Transverse colon (tissue), 4 donors: Measurements from ENCODE around the gene ATG16L1. TPM values are rescaled to one million over a fixed set of nuclear protein-coding genes. Genes with fewer than 3 reads are reported as not detected.

Experiments used
- DNase-seq: peaks from one replicate; pipeline ENCODE4 v3.0.0-alpha.2; 2019
- H3K27ac ChIP-seq, 4 donors: fragments of 200-600 bp; sonication (generic); 2 replicates each; pipeline ENCODE4 v1.5.1; 2016 to 2018; ENCODE audit warnings: inconsistent platforms in 4 of 4
- H3K27me3 ChIP-seq: fragments of 200-600 bp; sonication (generic); 2 replicates; pipeline ENCODE4 v1.5.1; 2017; ENCODE audit warnings: inconsistent platforms
- H3K36me3 ChIP-seq, 4 donors: fragments of 200-600 bp; sonication (generic); 2 replicates each; pipeline ENCODE4 v1.5.1; 2017 to 2019; ENCODE audit warnings: inconsistent platforms in 4 of 4
- H3K4me1 ChIP-seq, 4 donors: fragments of 200-600 bp; sonication (generic); 2 replicates each; pipeline ENCODE4 v1.5.1; 2017 to 2020; ENCODE audit warnings: inconsistent platforms in 4 of 4
- H3K4me3 ChIP-seq, 4 donors: fragments of 200-600 bp; sonication (generic); 1 replicate in 1 of 4; 2 replicates in 3 of 4; pipeline versions ENCODE4 v1.5.1 to v1.6.1; 2017 to 2019; ENCODE audit warnings: inconsistent platforms in 4 of 4
- H3K9me3 ChIP-seq, 2 donors: fragments of 200-600 bp; sonication (generic); 2 replicates each; pipeline ENCODE4 v1.5.1; 2017 to 2019; ENCODE audit warnings: inconsistent platforms in 2 of 2
- EP300 ChIP-seq: sonication (generic); formaldehyde crosslinking; IDR thresholded peaks from one replicate; pipeline ENCODE4 v1.6.1; 2017; ENCODE audit warnings: antibody characterized with exemption, low read depth
- POLR2A ChIP-seq: fragments of 450-650 bp; IDR thresholded peaks from one replicate; pipeline ENCODE4 v1.6.1; 2016; ENCODE audit warnings: antibody characterized with exemption, mild to moderate bottlenecking, moderate library complexity
- POLR2AphosphoS5 ChIP-seq, 3 donors: sonication (generic); formaldehyde crosslinking; IDR thresholded peaks; one replicate each; pipeline ENCODE4 v1.6.1; 2016; ENCODE audit warnings: antibody characterized with exemption in 3 of 3
- WGBS, 2 donors: methylation state at CpG; one replicate each; pipeline ENCODE4 v1.1.5; 2018; ENCODE audit warnings: low coverage in 1 of 2; 5-methylcytosine and 5-hydroxymethylcytosine counted together
- in situ Hi-C, 4 donors: fragments of 200-750 bp; cut with MboI; loops; one replicate each; pipeline versions ENCODE4 v1.15.0 to v1.15.1; 2017; ENCODE audit warnings: low sequenced_read_pairs in 3 of 4, low pct_ligation_motif_present in 1 of 4, low pct_unique_long_range_greater_than_20kb in 1 of 4
- intact Hi-C: fragments of 100-400 bp; cut with DNase I; formaldehyde crosslinking; loops from one replicate; pipeline ENCODE4 v1.15.1; 2023; ENCODE audit warnings: low total_unique reads
- total RNA-seq, 4 donors: library from RNA; depleted of rRNA; stranded (reverse); fragments of >200 nt; gene quantifications; one replicate each; pipeline ENCODE4 v1.1.0, GENCODE V29; 2016
- TF ChIP-seq, protein P1 (sequence below), 5 experiments: fragments of 200-600 bp in 3 of 5; fragments of 450-650 bp in 2 of 5; sonication (generic) in 3 of 5; IDR thresholded peaks; 1 replicate in 2 of 5; 2 replicates in 3 of 5; pipeline ENCODE4 v1.5.1; 2016 to 2017; ENCODE audit warnings: antibody characterized with exemption in 5 of 5, inconsistent platforms in 3 of 5, mild to moderate bottlenecking in 2 of 5, moderate library complexity in 1 of 5

The ATG16L1 gene
- total RNA-seq, 4 donors from 2014 or later = 10.1 to 101 (median 50.3) TPM

DNA sequence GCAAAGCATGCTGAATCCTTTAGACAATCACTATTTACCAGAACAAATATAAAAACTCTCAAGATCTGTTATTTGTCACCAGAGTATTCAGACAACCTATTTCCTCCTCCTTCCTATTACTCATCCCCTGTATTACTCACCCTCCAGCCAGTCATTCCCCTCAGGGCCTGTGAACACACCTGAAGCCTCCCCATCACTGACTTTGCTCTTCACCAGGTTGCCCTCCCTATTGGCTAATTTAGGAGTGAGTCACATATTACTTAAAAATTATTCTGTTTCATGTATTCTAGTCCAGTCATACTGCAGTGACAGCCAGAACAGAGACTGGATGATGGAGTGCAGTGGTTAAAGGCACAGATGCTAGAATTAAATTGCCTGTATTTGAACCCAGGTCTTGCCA, 3.7 kb upstream of the ATG16L1 start:
- no peak for DNase-seq
- peak overlapping the region in 2 of 4 donors; percentile 25 to 33 for H3K27ac ChIP-seq

DNA sequence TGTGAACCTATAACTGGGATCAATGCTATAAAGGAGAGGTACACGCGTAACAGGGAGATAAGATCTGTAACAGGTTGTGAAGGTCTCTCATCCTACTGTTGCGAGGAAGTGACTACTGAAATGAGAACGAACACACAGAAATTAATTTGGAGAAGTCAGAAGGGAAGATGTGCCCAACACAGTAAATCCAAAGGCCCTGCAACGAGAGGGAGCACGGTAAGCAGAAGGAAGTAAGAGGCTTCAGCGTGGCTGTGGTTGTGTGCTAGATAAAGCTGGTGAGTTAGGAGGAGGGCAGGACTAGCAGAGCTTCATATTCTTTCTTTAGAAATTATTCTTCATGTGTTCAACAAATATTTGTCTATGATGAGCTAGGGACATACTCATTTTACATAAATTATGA, 2.5 kb upstream of the ATG16L1 start:
- no peaks in the 10 kb centered on the region for H3K9me3 ChIP-seq
- H3K27me3 ChIP-seq = no peaks in the 10 kb centered on the region
- H3K4me3 ChIP-seq = no peak overlapping the region
- in situ Hi-C loops (loop anchor here in 2 of 4 donors (25.0 kb wide), 1 partner anchor 637 kb away; no protein-coding TSS in a partner anchor), intact Hi-C loops (loop anchor here (10.0 kb wide), 1 partner anchor 634 kb away; no protein-coding TSS in a partner anchor)
- 55 to 71% methylated on average over 7 of the region's 7 CpGs for WGBS, 2 donors
- DNase-seq = no peak
- H3K27ac ChIP-seq = no peak overlapping the region
- peaks cover 4 to 34% (median 14%) of the 10 kb centered on the region in 4 donors for H3K4me1 ChIP-seq
- no peaks in the 10 kb centered on the region for H3K36me3 ChIP-seq
- TF ChIP-seq POLR2AphosphoS5 (IDR thresholded peaks at IDR 0.05) = no peak
- no peak for TF ChIP-seq POLR2A
- TF ChIP-seq, protein P1, sequence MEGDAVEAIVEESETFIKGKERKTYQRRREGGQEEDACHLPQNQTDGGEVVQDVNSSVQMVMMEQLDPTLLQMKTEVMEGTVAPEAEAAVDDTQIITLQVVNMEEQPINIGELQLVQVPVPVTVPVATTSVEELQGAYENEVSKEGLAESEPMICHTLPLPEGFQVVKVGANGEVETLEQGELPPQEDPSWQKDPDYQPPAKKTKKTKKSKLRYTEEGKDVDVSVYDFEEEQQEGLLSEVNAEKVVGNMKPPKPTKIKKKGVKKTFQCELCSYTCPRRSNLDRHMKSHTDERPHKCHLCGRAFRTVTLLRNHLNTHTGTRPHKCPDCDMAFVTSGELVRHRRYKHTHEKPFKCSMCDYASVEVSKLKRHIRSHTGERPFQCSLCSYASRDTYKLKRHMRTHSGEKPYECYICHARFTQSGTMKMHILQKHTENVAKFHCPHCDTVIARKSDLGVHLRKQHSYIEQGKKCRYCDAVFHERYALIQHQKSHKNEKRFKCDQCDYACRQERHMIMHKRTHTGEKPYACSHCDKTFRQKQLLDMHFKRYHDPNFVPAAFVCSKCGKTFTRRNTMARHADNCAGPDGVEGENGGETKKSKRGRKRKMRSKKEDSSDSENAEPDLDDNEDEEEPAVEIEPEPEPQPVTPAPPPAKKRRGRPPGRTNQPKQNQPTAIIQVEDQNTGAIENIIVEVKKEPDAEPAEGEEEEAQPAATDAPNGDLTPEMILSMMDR (IDR thresholded peaks at IDR 0.05) = no peak
- no peak for TF ChIP-seq EP300

More for the DNA sequence above, 3.7 kb upstream of the ATG16L1 start:
- in situ Hi-C loops (loop anchor here in 2 of 4 donors (25.0 kb wide), 1 partner anchor 635 kb away; no protein-coding TSS in a partner anchor), intact Hi-C loops (loop anchor here (10.0 kb wide), 1 partner anchor 633 kb away; no protein-coding TSS in a partner anchor)
- Histone ChIP-seq H3K9me3 (no peaks in the 10 kb centered on the region), H3K36me3 (no peaks in the 10 kb centered on the region), H3K27me3 (no peaks in the 10 kb centered on the region), H3K4me3 (no peak overlapping the region), H3K4me1 (peaks cover 0 to 21% (median 4%) of the 10 kb centered on the region in 4 donors)
- TF ChIP-seq, protein P1 (IDR thresholded peaks at IDR 0.05) = no peak
- no peak for TF ChIP-seq EP300
- no peak for TF ChIP-seq POLR2AphosphoS5 (IDR thresholded peaks at IDR 0.05)
- no peak for TF ChIP-seq POLR2A

DNA sequence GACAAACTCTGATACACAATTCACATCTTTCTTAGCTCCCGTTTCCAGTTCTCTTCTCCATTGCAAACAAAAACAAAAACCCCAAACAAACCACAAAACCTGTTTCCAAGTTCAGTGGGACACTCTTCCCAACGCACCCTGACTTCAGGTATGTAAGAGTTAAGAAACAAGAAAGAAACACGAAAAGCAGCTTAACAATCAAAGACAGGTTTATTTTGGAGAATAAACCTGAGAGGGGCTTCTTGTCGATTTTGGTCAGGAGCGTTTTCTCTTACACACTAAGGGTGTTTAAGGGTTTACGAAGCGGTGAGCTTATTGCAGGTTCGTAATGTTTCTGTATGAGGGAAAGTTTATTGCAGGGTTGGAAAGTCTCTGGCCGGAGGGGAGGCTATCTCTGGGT, 905 bp upstream of the ATG16L1 start:
- in situ Hi-C loops (loop anchor here in 3 of 4 donors (25.0 kb wide), 1 partner anchor 388 kb away; the partner anchor contains the start of gene SNORC (in 3 of the 3)), intact Hi-C loops (loop anchor here (10.0 kb wide), 1 partner anchor 396 kb away; no protein-coding TSS in a partner anchor)
- Histone ChIP-seq H3K36me3 (no peaks in the 10 kb centered on the region), H3K4me1 (peaks cover 4 to 41% (median 16%) of the 10 kb centered on the region in 4 donors), H3K4me3 (no peak overlapping the region), H3K27ac (peak overlapping the region in 2 of 4 donors; percentile 91), H3K9me3 (no peaks in the 10 kb centered on the region), H3K27me3 (no peaks in the 10 kb centered on the region)
- TF ChIP-seq POLR2AphosphoS5 (IDR thresholded peaks at IDR 0.05) = no peak
- TF ChIP-seq POLR2A = no peak
- TF ChIP-seq, protein P1 (IDR thresholded peaks at IDR 0.05) = no peak
- TF ChIP-seq EP300 = no peak
- 83 to 92% methylated on average over 9 of the region's 9 CpGs for WGBS, 2 donors
- DNase-seq = no peak

DNA sequence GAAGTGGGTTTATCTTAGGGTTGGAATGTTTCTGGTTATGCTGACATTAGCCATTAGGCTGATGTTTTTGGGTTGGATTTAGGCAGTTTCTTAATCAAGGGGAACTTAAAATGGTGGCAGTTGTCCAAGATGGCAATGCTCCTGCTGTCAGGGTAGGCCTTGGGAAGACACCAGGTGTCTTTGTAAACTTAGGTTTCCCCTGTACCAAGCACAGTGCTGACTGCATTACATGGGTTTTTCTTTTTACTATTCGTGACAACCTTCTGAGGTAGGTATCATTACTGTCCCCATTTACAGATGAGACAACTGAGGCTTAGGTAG, 528 bp upstream of the ATG16L1 start:
- H3K4me3 ChIP-seq = peak overlapping the region in 3 of 4 donors; percentile 85 to 97 (median 91)
- no peaks in the 10 kb centered on the region for H3K9me3 ChIP-seq
- no peak for DNase-seq
- TF ChIP-seq POLR2AphosphoS5 (IDR thresholded peaks at IDR 0.05) = no peak
- no peak for TF ChIP-seq EP300
- no peak for TF ChIP-seq POLR2A
- TF ChIP-seq, protein P1 (IDR thresholded peaks at IDR 0.05) = no peak
- peaks cover 4 to 41% (median 16%) of the 10 kb centered on the region in 4 donors for H3K4me1 ChIP-seq
- intact Hi-C loops (loop anchor here (10.0 kb wide), 1 partner anchor 396 kb away; no protein-coding TSS in a partner anchor), in situ Hi-C loops (loop anchor here in 3 of 4 donors (25.0 kb wide), 1 partner anchor 389 kb away; the partner anchor contains the start of gene SNORC (in 3 of the 3))
- H3K27me3 ChIP-seq = no peaks in the 10 kb centered on the region
- no peaks in the 10 kb centered on the region for H3K36me3 ChIP-seq
- H3K27ac ChIP-seq = peak overlapping the region; percentile 91 to 98 (median 93)
- 36 to 38% methylated on average over 1 of the region's 1 CpG for WGBS, 2 donors
